H1 (cell line): ENCODE results near the gene ZMYM4. TPM values are rescaled to one million over a fixed set of nuclear protein-coding genes. Genes with fewer than 3 reads are reported as not detected.

ENCODE experiments used
- RBBP5 ChIP-seq: IDR thresholded peaks from 2 replicates; pipeline ENCODE4 v1.7.1; 2012; ENCODE audit warnings: low read depth, mild to moderate bottlenecking, inconsistent platforms, low read length, moderate library complexity, borderline replicate concordance
- SP1 ChIP-seq: IDR thresholded peaks from 2 replicates; pipeline ENCODE4 v1.6.1; 2011; ENCODE audit warnings: low read depth, low read length
- polyA plus RNA-seq, 7 experiments: library from polyadenylated mRNA; depleted of rRNA in 3 of 7; stranded (reverse) in 5 of 7; unstranded in 2 of 7; fragments of >200 nt in 5 of 7; fragments of 200-250 nt in 2 of 7; gene quantifications; 1 replicate in 5 of 7; 2 replicates in 1 of 7; 4 replicates in 1 of 7; pipeline versions ENCODE4 v1.2.1 to v1.2.3, GENCODE V29; 2011 to 2013; ENCODE audit warnings: missing spikeins in 2 of 7, mixed read lengths in 2 of 7
- total RNA-seq: library from RNA; stranded (reverse); fragmentation: NEBNext Ultra II Directional; extraction: Animal tissue kit (Norgen Biotek cat#: 25700); gene quantifications from 2 replicates; pipeline ENCODE4 v1.2.1, GENCODE V29; 2021

The ZMYM4 gene
- total and polyA plus RNA-seq, 2 of the 8 experiments (the other 6 are each of a cell fraction or from before 2014, with no cell fraction given), result 16.7 to 81.3 TPM

GRCh38 chr1:35406103-35406502 lies 137.6 kb downstream of the ZMYM4 start (continued):
- TF ChIP-seq SP1 (no peak), RBBP5 (no peak)
